Mesenchymal stem cell (in vitro differentiated cells and primary cell): ENCODE results near the gene WDR64.

Source experiments
- DNase-seq: peaks from one replicate; pipeline ENCODE4 v3.0.0-alpha.2; 2013
- H2AFZ ChIP-seq: one replicate; pipeline ENCODE4 v1.6.1; 2013; ENCODE audit warnings: low read depth, mild to moderate bottlenecking, control low read depth, inconsistent platforms, low read length, moderate library complexity
- H2AK5ac ChIP-seq: 2 replicates; pipeline ENCODE4 v1.6.1; 2013; ENCODE audit warnings: low read length, moderate library complexity, mild to moderate bottlenecking, inconsistent platforms; ENCODE audit not compliant: severe bottlenecking
- H2BK120ac ChIP-seq: one replicate; pipeline ENCODE4 v1.6.1; 2013; ENCODE audit warnings: low read depth, mild to moderate bottlenecking, inconsistent platforms, low read length, moderate library complexity
- H2BK12ac ChIP-seq, 2 experiments: one replicate each; pipeline ENCODE4 v1.6.1; 2013; ENCODE audit warnings: inconsistent platforms in 2 of 2, low read length in 2 of 2, mild to moderate bottlenecking in 2 of 2, moderate library complexity in 2 of 2, control low read depth in 1 of 2
- H2BK15ac ChIP-seq: one replicate; pipeline ENCODE4 v1.6.1; 2013; ENCODE audit warnings: mild to moderate bottlenecking, low read depth, inconsistent platforms; ENCODE audit not compliant: poor library complexity, severe bottlenecking
- H2BK5ac ChIP-seq: 2 replicates; pipeline ENCODE4 v1.6.1; 2013; ENCODE audit warnings: low read depth, mild to moderate bottlenecking, low read length, control low read depth, inconsistent platforms; ENCODE audit not compliant: poor library complexity, severe bottlenecking
- H3K14ac ChIP-seq, 2 experiments: one replicate each; pipeline ENCODE4 v1.6.1; 2013; ENCODE audit warnings: inconsistent platforms in 2 of 2, low read length in 2 of 2, control low read depth in 1 of 2, mild to moderate bottlenecking in 1 of 2, moderate library complexity in 1 of 2
- H3K18ac ChIP-seq, 2 experiments: one replicate each; pipeline ENCODE4 v1.6.1; 2013; ENCODE audit warnings: inconsistent platforms in 2 of 2, low read length in 2 of 2, control low read depth in 1 of 2, low read depth in 1 of 2, mild to moderate bottlenecking in 1 of 2
- H3K23ac ChIP-seq, 2 experiments: one replicate each; pipeline ENCODE4 v1.6.1; 2013; ENCODE audit warnings: inconsistent platforms in 2 of 2, low read length in 2 of 2, mild to moderate bottlenecking in 2 of 2, moderate library complexity in 2 of 2, control low read depth in 1 of 2
- H3K27ac ChIP-seq: 2 replicates; pipeline ENCODE4 v1.5.1; 2013; ENCODE audit warnings: mild to moderate bottlenecking, moderate library complexity, low read length, control low read depth, inconsistent platforms; ENCODE audit not compliant: poor library complexity, severe bottlenecking
- H3K27me3 ChIP-seq, 2 experiments: 2 replicates each; pipeline versions ENCODE4 v1.6.1 to v1.7.0; 2013; ENCODE audit warnings: low read length in 2 of 2, mild to moderate bottlenecking in 2 of 2, moderate library complexity in 2 of 2, control low read depth in 1 of 2, inconsistent platforms in 1 of 2; ENCODE audit not compliant: control insufficient read depth in 1 of 2, insufficient read depth in 1 of 2
- H3K36me3 ChIP-seq, 2 experiments: 2 replicates each; pipeline versions ENCODE4 v1.6.1 to v1.7.0; 2013; ENCODE audit warnings: low read length in 2 of 2, control low read depth in 1 of 2, inconsistent platforms in 1 of 2, low read depth in 1 of 2, mild to moderate bottlenecking in 1 of 2; ENCODE audit not compliant: insufficient read depth in 2 of 2, control insufficient read depth in 1 of 2
- H3K4ac ChIP-seq, 2 experiments: one replicate each; pipeline ENCODE4 v1.6.1; 2013; ENCODE audit warnings: inconsistent platforms in 2 of 2, low read length in 2 of 2, mild to moderate bottlenecking in 2 of 2, moderate library complexity in 2 of 2, control low read depth in 1 of 2, low read depth in 1 of 2
- H3K4me1 ChIP-seq: 2 replicates; pipeline ENCODE4 v1.6.1; 2013; ENCODE audit warnings: low read depth, low read length, control low read depth; ENCODE audit not compliant: control insufficient read depth, insufficient read depth
- H3K4me2 ChIP-seq: 2 replicates; pipeline ENCODE4 v1.6.1; 2013; ENCODE audit warnings: low read length, mild to moderate bottlenecking, inconsistent platforms; ENCODE audit not compliant: poor library complexity, severe bottlenecking
- H3K4me3 ChIP-seq, 2 experiments: 2 replicates each; pipeline versions ENCODE4 v1.5.1 to v1.7.0; 2013; ENCODE audit warnings: low read length in 2 of 2, mild to moderate bottlenecking in 2 of 2, control low read depth in 1 of 2, low read depth in 1 of 2; ENCODE audit not compliant: insufficient read depth in 1 of 2
- H3K79me1 ChIP-seq: replicated peaks from 2 replicates; pipeline ENCODE4 v1.6.1; 2013; ENCODE audit warnings: mild to moderate bottlenecking, control low read depth, low read length, inconsistent platforms; ENCODE audit not compliant: poor library complexity, severe bottlenecking
- H3K9ac ChIP-seq: 2 replicates; pipeline ENCODE4 v1.7.0; 2013; ENCODE audit warnings: mild to moderate bottlenecking, low read length, moderate library complexity
- H3K9me3 ChIP-seq: 2 replicates; pipeline ENCODE4 v1.7.0; 2013; ENCODE audit warnings: mild to moderate bottlenecking, low read length; ENCODE audit not compliant: control insufficient read depth
- H4K8ac ChIP-seq: one replicate; pipeline ENCODE4 v1.6.1; 2013; ENCODE audit warnings: inconsistent platforms, mild to moderate bottlenecking, low read length, moderate library complexity
- H4K91ac ChIP-seq: one replicate; pipeline ENCODE4 v1.6.1; 2013; ENCODE audit warnings: mild to moderate bottlenecking, low read length, inconsistent platforms
- WGBS: methylation state at CpG from one replicate; pipeline ENCODE4 v1.1.7; 2013; ENCODE audit warnings: mixed read lengths; 5-methylcytosine and 5-hydroxymethylcytosine counted together

WDR64 gene

DNA sequence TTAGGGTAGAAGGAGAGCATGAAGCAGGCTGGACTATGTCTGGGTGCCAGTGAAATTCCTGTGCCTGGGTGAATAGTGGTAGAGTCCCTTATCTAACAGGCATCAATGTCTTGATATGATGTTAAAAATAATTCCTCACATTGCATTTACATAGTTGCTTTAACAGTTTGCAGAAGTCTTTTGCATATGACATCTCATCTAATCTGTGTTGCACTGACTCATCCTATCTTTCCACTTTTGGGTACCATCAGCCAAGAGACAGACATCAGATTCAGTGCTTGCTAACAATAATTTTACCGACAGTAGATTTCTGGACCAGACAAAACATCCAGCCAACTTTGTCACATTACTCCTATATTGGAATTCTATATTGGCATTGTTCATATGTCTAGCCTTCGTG, 92.5 kb downstream of the WDR64 start:
- Histone ChIP-seq H4K8ac (no peak overlapping the region), H2BK12ac (no peak overlapping the region), H3K23ac (no peak overlapping the region), H2BK15ac (no peak overlapping the region), H2BK5ac (no peak overlapping the region), H3K4ac (no peak overlapping the region), H3K9me3 (no peaks in the 10 kb centered on the region), H3K27ac (no peak overlapping the region), H4K91ac (no peak overlapping the region), H2AFZ (no peak overlapping the region), H2BK120ac (no peak overlapping the region), H3K27me3 (no peaks in the 10 kb centered on the region), H3K9ac (no peak overlapping the region), H3K79me1 (no peaks in the 10 kb centered on the region), H3K18ac (no peak overlapping the region), H3K4me2 (no peak overlapping the region), H3K14ac (no peak overlapping the region), H3K36me3 (no peaks in the 10 kb centered on the region), H2AK5ac (no peak overlapping the region), H3K4me1 (no peaks in the 10 kb centered on the region), H3K4me3 (no peak overlapping the region)
- no peak for DNase-seq
- WGBS, result 78% methylated on average over 2 of the region's 2 CpGs

DNA sequence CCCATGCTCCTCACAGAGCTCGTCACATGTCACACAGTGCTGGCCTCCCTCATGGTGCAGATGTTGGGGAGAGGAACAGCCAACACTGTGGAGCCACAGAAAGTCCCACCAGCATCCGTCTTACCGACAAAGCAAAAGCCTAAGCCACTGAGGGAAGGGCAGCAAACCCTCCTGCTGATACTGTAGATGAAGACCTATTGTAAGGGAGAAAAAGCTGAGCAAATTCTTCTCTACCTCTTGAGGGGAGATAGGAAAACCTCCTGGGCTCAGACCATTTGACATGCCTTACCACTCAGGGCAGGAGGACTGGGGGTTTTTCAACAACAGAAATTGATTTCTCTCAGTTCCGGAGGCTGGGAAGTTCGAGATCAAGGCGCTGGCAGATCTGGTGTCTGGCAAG, 95.9 kb downstream of the WDR64 start:
- Histone ChIP-seq H2AFZ (no peak overlapping the region), H4K91ac (no peak overlapping the region), H3K27me3 (no peaks in the 10 kb centered on the region), H3K4me3 (no peak overlapping the region), H4K8ac (no peak overlapping the region), H2BK120ac (no peak overlapping the region), H3K27ac (no peak overlapping the region), H2BK5ac (no peak overlapping the region), H3K36me3 (no peaks in the 10 kb centered on the region), H3K9me3 (no peaks in the 10 kb centered on the region), H3K23ac (no peak overlapping the region), H3K4ac (no peak overlapping the region), H2AK5ac (no peak overlapping the region), H3K79me1 (no peaks in the 10 kb centered on the region), H2BK15ac (no peak overlapping the region), H3K4me1 (no peaks in the 10 kb centered on the region), H3K18ac (no peak overlapping the region), H3K9ac (no peak overlapping the region), H3K4me2 (no peak overlapping the region), H2BK12ac (no peak overlapping the region), H3K14ac (peak overlapping the region in 1 of 2 experiments; percentile 94)
- DNase-seq, result no peak
- 82% methylated on average over 6 of the region's 6 CpGs for WGBS

DNA sequence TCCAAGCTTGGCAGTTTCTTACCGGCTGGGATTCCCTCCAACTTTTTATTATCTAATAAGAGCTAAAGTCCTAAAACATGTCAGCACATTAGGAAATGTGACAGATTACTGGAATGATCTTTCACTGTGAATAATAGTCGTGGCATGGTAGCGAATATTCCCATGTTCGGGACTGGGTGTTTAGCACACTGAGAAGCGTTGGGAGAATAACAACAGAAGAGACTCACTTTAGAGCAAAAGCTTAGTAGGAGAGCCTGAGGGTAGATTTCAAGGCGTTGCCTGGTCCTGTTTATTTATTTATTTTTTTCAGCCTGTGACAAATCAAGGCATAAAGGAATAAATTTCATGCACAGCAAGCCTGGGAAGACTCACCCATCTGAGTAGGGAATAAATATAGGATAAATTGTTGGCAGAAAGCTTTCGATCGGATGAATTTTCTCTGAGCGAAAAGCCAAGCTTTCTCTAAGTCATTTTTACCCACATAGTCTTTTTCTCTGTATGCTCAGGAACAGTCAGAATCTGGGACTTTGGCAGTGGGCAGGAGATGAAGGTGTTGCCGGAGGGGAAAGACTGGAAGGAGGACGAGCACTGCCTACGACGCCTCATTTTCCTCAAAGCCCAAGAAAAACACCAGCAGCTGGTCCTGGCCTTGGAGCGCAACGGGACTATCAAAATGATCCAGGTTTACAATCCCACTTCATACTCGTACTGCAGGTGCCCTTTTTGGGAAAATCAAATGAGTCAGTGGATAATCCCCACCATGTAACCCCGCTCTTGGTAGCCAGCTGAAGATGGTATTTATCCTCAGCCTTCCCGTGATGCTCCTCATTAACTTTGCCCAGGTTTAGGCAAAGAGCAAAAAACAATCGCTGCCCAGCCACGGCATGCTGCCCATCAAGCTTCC, 97.2 kb downstream of the WDR64 start:
- H3K4me1 ChIP-seq, result no peaks in the 10 kb centered on the region
- DNase-seq, result no peak
- H2BK5ac ChIP-seq, result no peak overlapping the region
- H3K9ac ChIP-seq, result peak overlapping the region; percentile 76
- H4K8ac ChIP-seq, result no peak overlapping the region
- H3K4me3 ChIP-seq, result peak overlapping the region in 1 of 2 experiments; percentile 73
- H3K27ac ChIP-seq, result no peak overlapping the region
- no peaks in the 10 kb centered on the region for H3K79me1 ChIP-seq
- H2BK15ac ChIP-seq, result no peak overlapping the region
- no peak overlapping the region for H3K14ac ChIP-seq
- no peak overlapping the region for H3K4ac ChIP-seq
- no peak overlapping the region for H3K23ac ChIP-seq
- H3K4me2 ChIP-seq, result no peak overlapping the region
- H3K9me3 ChIP-seq, result no peaks in the 10 kb centered on the region
- H3K18ac ChIP-seq, result no peak overlapping the region
- H2AK5ac ChIP-seq, result no peak overlapping the region
- no peak overlapping the region for H2AFZ ChIP-seq
- H2BK12ac ChIP-seq, result no peak overlapping the region
- no peak overlapping the region for H2BK120ac ChIP-seq
- H3K36me3 ChIP-seq, result no peaks in the 10 kb centered on the region
- 85% methylated on average over 15 of the region's 20 CpGs for WGBS
- peak overlapping the region; percentile 9 for H4K91ac ChIP-seq
- H3K27me3 ChIP-seq, result no peaks in the 10 kb centered on the region

DNA sequence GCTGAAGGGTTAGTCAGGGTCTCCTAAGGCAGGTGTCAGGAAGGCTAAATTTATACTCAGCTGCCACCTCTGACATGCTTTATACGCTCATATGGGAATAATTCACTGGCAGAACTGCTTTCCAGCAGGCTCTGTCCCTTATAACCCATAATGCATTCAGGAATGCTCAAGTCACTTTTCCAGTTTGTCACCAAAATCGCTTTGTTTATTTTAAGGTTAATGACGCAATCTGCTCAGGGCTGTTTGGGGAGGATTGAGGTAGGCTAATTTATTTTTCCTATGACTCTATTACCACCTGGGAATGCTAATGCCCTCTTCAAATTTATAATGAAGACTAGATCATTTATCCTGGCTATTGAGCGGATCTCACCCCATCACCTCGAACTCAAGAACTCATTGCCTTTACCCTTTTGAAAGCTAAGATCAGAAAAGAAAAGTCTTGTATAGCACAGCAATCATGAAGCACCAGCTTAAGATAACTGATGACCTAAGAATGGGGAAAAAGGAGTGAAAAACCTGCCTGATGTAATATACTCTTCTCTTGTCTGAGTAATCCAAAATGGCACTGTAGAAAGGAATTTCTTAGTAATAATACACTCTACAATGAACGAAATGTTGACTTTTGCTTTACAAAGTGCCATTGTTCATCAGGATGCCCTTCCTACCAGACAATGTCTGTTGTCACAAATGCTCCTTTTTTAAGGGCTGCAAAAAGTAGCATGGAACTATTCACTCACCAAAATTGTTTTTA, 98.0 kb downstream of the WDR64 start:
- Histone ChIP-seq H3K9me3 (no peaks in the 10 kb centered on the region), H2AK5ac (no peak overlapping the region), H3K4me2 (no peak overlapping the region), H2BK15ac (no peak overlapping the region), H2AFZ (no peak overlapping the region), H3K27me3 (no peaks in the 10 kb centered on the region), H3K14ac (no peak overlapping the region), H3K9ac (no peak overlapping the region), H2BK120ac (no peak overlapping the region), H3K27ac (no peak overlapping the region), H3K36me3 (no peaks in the 10 kb centered on the region), H3K18ac (no peak overlapping the region), H3K23ac (no peak overlapping the region), H3K4me1 (no peaks in the 10 kb centered on the region), H3K79me1 (no peaks in the 10 kb centered on the region), H3K4ac (no peak overlapping the region), H2BK5ac (no peak overlapping the region), H4K8ac (no peak overlapping the region), H2BK12ac (no peak overlapping the region), H4K91ac (no peak overlapping the region), H3K4me3 (peak overlapping the region in 1 of 2 experiments; percentile 73)
- WGBS, result 85% methylated on average over 4 of the region's 6 CpGs
- no peak for DNase-seq
